Measurements from ENCODE around the gene DENND10.

DENND10 gene

GRCh38 chr10:119159332-119159731 lies 55.4 kb downstream of the DENND10 start:
- H3K27ac ChIP-seq (ENCODE audit: low read depth, low read length): no peak overlapping the region
- no peak overlapping the region for H3K56ac ChIP-seq (ENCODE audit: low read length)
- no peak for DNase-seq
- no peak overlapping the region for H3K18ac ChIP-seq (ENCODE audit: low read length)
- no peak overlapping the region for H4K8ac ChIP-seq (ENCODE audit: low read depth, low read length)
- no peak overlapping the region for H3K4ac ChIP-seq (ENCODE audit: low read depth, low read length)
- no peak overlapping the region for H3K4me2 ChIP-seq (ENCODE audit: low read length)
- H3K23ac ChIP-seq (ENCODE audit: low read length): no peak overlapping the region
- H2AK5ac ChIP-seq (ENCODE audit: low read length): no peak overlapping the region
- no peaks in the 10 kb centered on the region for H3K79me1 ChIP-seq (ENCODE audit: low read length)
- no peak overlapping the region for H3K9ac ChIP-seq (ENCODE audit: low read length)
- H3K79me2 ChIP-seq (ENCODE audit: control insufficient read depth, insufficient read depth, low read length): no peaks in the 10 kb centered on the region
- WGBS (ENCODE audit: extremely low coverage, insufficient coverage, low lambda C conversion rate): no CpG with 5 or more reads among the region's 8 CpGs
- H3K36me3 ChIP-seq (ENCODE audit: control insufficient read depth, insufficient read depth, low read length): peaks cover 3% of the 10 kb centered on the region
- H3K4me3 ChIP-seq (ENCODE audit: low read length): no peak overlapping the region
- no peaks in the 10 kb centered on the region for H3K4me1 ChIP-seq (ENCODE audit: control insufficient read depth, low read depth, low read length)
- no peak overlapping the region for H2BK120ac ChIP-seq (ENCODE audit: low read depth, low read length)
- no peak overlapping the region for H2BK15ac ChIP-seq (replicated peaks; ENCODE audit: low read depth)
- H3K27me3 ChIP-seq (ENCODE audit: insufficient read depth, low read length, poor library complexity): no peaks in the 10 kb centered on the region
- H2BK5ac ChIP-seq (ENCODE audit: low read length): no peak overlapping the region
- no peak overlapping the region for H4K5ac ChIP-seq (ENCODE audit: low read length)

DNA sequence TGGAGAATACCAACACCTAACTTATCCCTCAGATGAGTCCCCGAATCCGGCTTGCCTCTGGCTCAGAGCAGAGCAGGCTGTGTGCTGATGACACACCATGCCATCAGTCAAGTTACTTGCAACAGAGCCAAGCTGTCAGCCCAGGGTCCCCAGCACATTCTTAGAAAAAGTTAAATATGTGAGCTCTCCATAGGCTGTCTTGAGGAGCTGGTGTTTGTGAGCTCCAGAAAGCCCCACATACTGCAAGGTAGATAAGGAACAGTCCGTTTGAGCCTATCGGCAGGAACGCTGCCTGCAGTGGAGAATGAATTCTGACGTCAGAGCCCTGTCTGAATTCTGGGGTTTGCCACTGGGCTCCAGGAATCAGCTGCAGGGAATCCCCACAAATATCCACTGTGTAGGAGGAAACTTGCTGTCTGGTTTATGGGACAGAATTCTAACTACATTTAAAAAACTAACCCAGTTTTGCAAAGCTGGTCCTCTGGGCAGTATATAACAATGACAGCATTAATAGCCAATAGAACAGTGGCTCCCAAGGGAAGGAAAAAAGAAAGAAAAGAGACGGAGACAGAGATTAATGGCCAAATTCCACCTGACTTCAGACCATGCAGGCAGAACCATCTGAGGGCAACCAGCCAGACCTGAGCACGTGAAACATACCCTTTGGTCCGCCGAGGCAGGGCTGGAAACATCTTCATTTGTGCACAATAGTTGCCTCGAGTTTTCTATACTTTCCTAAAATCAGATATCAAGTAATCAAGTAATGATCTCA lies 58.0 kb downstream of the DENND10 start:
- no peak for DNase-seq
- Histone ChIP-seq H3K36me3 (ENCODE audit: control insufficient read depth, insufficient read depth, low read length) (peaks cover 3% of the 10 kb centered on the region), H3K4me2 (ENCODE audit: low read length) (no peak overlapping the region), H2BK120ac (ENCODE audit: low read depth, low read length) (no peak overlapping the region), H2BK15ac (replicated peaks; ENCODE audit: low read depth) (no peak overlapping the region), H4K5ac (ENCODE audit: low read length) (no peak overlapping the region), H3K27ac (ENCODE audit: low read depth, low read length) (no peak overlapping the region), H3K4ac (ENCODE audit: low read depth, low read length) (no peak overlapping the region), H3K79me2 (ENCODE audit: control insufficient read depth, insufficient read depth, low read length) (no peaks in the 10 kb centered on the region), H3K4me1 (ENCODE audit: control insufficient read depth, low read depth, low read length) (no peaks in the 10 kb centered on the region), H2BK5ac (ENCODE audit: low read length) (no peak overlapping the region), H3K4me3 (ENCODE audit: low read length) (no peak overlapping the region), H3K56ac (ENCODE audit: low read length) (no peak overlapping the region), H3K18ac (ENCODE audit: low read length) (no peak overlapping the region), H2AK5ac (ENCODE audit: low read length) (no peak overlapping the region), H3K79me1 (ENCODE audit: low read length) (no peaks in the 10 kb centered on the region), H3K27me3 (ENCODE audit: insufficient read depth, low read length, poor library complexity) (no peaks in the 10 kb centered on the region), H4K8ac (ENCODE audit: low read depth, low read length) (no peak overlapping the region), H3K9ac (ENCODE audit: low read length) (no peak overlapping the region), H3K23ac (ENCODE audit: low read length) (no peak overlapping the region)
- WGBS (ENCODE audit: extremely low coverage, insufficient coverage, low lambda C conversion rate): no CpG with 5 or more reads among the region's 11 CpGs

GRCh38 chr10:119162452-119163092 lies 58.7 kb downstream of the DENND10 start:
- H3K27me3 ChIP-seq (ENCODE audit: insufficient read depth, low read length, poor library complexity): no peaks in the 10 kb centered on the region
- no peaks in the 10 kb centered on the region for H3K4me1 ChIP-seq (ENCODE audit: control insufficient read depth, low read depth, low read length)
- no CpG with 5 or more reads among the region's 5 CpGs for WGBS (ENCODE audit: extremely low coverage, insufficient coverage, low lambda C conversion rate)
- DNase-seq: no peak
- H2BK5ac ChIP-seq (ENCODE audit: low read length): no peak overlapping the region
- H3K4me2 ChIP-seq (ENCODE audit: low read length): no peak overlapping the region
- H3K4me3 ChIP-seq (ENCODE audit: low read length): no peak overlapping the region
- no peak overlapping the region for H4K5ac ChIP-seq (ENCODE audit: low read length)
- no peak overlapping the region for H2BK120ac ChIP-seq (ENCODE audit: low read depth, low read length)
- H3K9ac ChIP-seq (ENCODE audit: low read length): no peak overlapping the region
- no peak overlapping the region for H2AK5ac ChIP-seq (ENCODE audit: low read length)
- H3K36me3 ChIP-seq (ENCODE audit: control insufficient read depth, insufficient read depth, low read length): peaks cover 4% of the 10 kb centered on the region
- H2BK15ac ChIP-seq (replicated peaks; ENCODE audit: low read depth): no peak overlapping the region
- no peak overlapping the region for H3K23ac ChIP-seq (ENCODE audit: low read length)
- H3K18ac ChIP-seq (ENCODE audit: low read length): no peak overlapping the region
- H4K8ac ChIP-seq (ENCODE audit: low read depth, low read length): no peak overlapping the region
- H3K4ac ChIP-seq (ENCODE audit: low read depth, low read length): no peak overlapping the region
- no peak overlapping the region for H3K56ac ChIP-seq (ENCODE audit: low read length)
- H3K79me2 ChIP-seq (ENCODE audit: control insufficient read depth, insufficient read depth, low read length): no peaks in the 10 kb centered on the region
- no peak overlapping the region for H3K27ac ChIP-seq (ENCODE audit: low read depth, low read length)
- H3K79me1 ChIP-seq (ENCODE audit: low read length): no peaks in the 10 kb centered on the region

GRCh38 chr10:119165171-119166117 lies 61.5 kb downstream of the DENND10 start, which contains the start of gene SFXN4:
Gene SFXN4, minus strand, starts transcription at chr10:119165714. Its CDS starts 67 bp downstream, at chr10:119165647.
- WGBS (ENCODE audit: extremely low coverage, insufficient coverage, low lambda C conversion rate): no CpG with 5 or more reads among the region's 90 CpGs
- no peaks in the 10 kb centered on the region for H3K4me1 ChIP-seq (ENCODE audit: control insufficient read depth, low read depth, low read length)
- peaks cover 9% of the 10 kb centered on the region for H3K36me3 ChIP-seq (ENCODE audit: control insufficient read depth, insufficient read depth, low read length)
- no peak within 1 kb of the TSS for H3K27ac ChIP-seq (ENCODE audit: low read depth, low read length)
- no peak within 1 kb of the TSS for H4K5ac ChIP-seq (ENCODE audit: low read length)
- H4K8ac ChIP-seq (ENCODE audit: low read depth, low read length): no peak within 1 kb of the TSS
- H3K4me2 ChIP-seq (ENCODE audit: low read length): peak within 1 kb of the TSS; percentile 76
- no peak within 1 kb of the TSS for H2BK120ac ChIP-seq (ENCODE audit: low read depth, low read length)
- H2AK5ac ChIP-seq (ENCODE audit: low read length): no peak within 1 kb of the TSS
- H2BK5ac ChIP-seq (ENCODE audit: low read length): peak within 1 kb of the TSS; percentile 48
- peak within 1 kb of the TSS; percentile 96 for H3K56ac ChIP-seq (ENCODE audit: low read length)
- peak within 1 kb of the TSS; percentile 74 for H3K4me3 ChIP-seq (ENCODE audit: low read length)
- H3K79me1 ChIP-seq (ENCODE audit: low read length): no peaks in the 10 kb centered on the region
- DNase-seq: peak; percentile 64
- no peak within 1 kb of the TSS for H3K23ac ChIP-seq (ENCODE audit: low read length)
- H3K18ac ChIP-seq (ENCODE audit: low read length): no peak within 1 kb of the TSS
- H3K4ac ChIP-seq (ENCODE audit: low read depth, low read length): no peak within 1 kb of the TSS
- H3K27me3 ChIP-seq (ENCODE audit: insufficient read depth, low read length, poor library complexity): no peaks in the 10 kb centered on the region
- H3K9ac ChIP-seq (ENCODE audit: low read length): peak within 1 kb of the TSS; percentile 87
- H3K79me2 ChIP-seq (ENCODE audit: control insufficient read depth, insufficient read depth, low read length): no peaks in the 10 kb centered on the region
- no peak within 1 kb of the TSS for H2BK15ac ChIP-seq (replicated peaks; ENCODE audit: low read depth)

DNA sequence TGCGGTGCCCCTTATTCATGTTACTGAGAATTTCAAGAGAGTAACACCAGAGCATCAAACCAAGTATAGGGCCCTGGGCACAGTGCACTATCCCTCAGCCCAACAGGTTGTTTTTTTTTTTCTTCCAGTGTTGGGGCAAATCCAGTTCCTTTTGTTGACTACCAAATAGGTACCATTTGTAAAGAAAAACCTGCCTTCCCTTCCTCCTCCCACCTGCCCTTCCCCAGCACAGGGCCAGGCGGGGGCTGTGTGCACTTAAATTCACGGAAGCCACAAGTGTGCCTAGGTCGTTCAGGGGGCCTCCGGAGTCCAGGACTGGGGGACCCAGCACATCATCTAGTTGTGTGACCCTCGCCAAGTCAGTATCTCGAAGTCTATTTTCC lies 62.2 kb downstream of the DENND10 start:
- peaks cover 9% of the 10 kb centered on the region for H3K36me3 ChIP-seq (ENCODE audit: control insufficient read depth, insufficient read depth, low read length)
- H2BK120ac ChIP-seq (ENCODE audit: low read depth, low read length): no peak overlapping the region
- no peak overlapping the region for H2BK5ac ChIP-seq (ENCODE audit: low read length)
- H3K27me3 ChIP-seq (ENCODE audit: insufficient read depth, low read length, poor library complexity): no peaks in the 10 kb centered on the region
- H3K79me2 ChIP-seq (ENCODE audit: control insufficient read depth, insufficient read depth, low read length): no peaks in the 10 kb centered on the region
- no peak overlapping the region for H3K18ac ChIP-seq (ENCODE audit: low read length)
- DNase-seq: no peak
- H4K5ac ChIP-seq (ENCODE audit: low read length): no peak overlapping the region
- H3K56ac ChIP-seq (ENCODE audit: low read length): peak overlapping the region; percentile 83
- H2BK15ac ChIP-seq (replicated peaks; ENCODE audit: low read depth): no peak overlapping the region
- no peak overlapping the region for H3K27ac ChIP-seq (ENCODE audit: low read depth, low read length)
- no CpG with 5 or more reads among the region's 7 CpGs for WGBS (ENCODE audit: extremely low coverage, insufficient coverage, low lambda C conversion rate)
- peak overlapping the region; percentile 87 for H3K9ac ChIP-seq (ENCODE audit: low read length)
- peak overlapping the region; percentile 62 for H3K4me2 ChIP-seq (ENCODE audit: low read length)
- peak overlapping the region; percentile 74 for H3K4me3 ChIP-seq (ENCODE audit: low read length)
- no peak overlapping the region for H4K8ac ChIP-seq (ENCODE audit: low read depth, low read length)
- no peaks in the 10 kb centered on the region for H3K79me1 ChIP-seq (ENCODE audit: low read length)
- H3K4ac ChIP-seq (ENCODE audit: low read depth, low read length): no peak overlapping the region
- no peaks in the 10 kb centered on the region for H3K4me1 ChIP-seq (ENCODE audit: control insufficient read depth, low read depth, low read length)
- H2AK5ac ChIP-seq (ENCODE audit: low read length): no peak overlapping the region
- no peak overlapping the region for H3K23ac ChIP-seq (ENCODE audit: low read length)
